Natural killer cell treated with Interleukin-12 subunit alpha and Interleukin-12 subunit beta and Interleukin-15 and Interleukin-18, amount 100 ng/mL, for 72 hours (primary cell): ENCODE data around the gene RPL35. TPM values are rescaled to one million over a fixed set of nuclear protein-coding genes. Genes with fewer than 3 reads are reported as not detected.
A peak's percentile ranks its signal among the peaks of the same experiment; 100 is the strongest.

Experiments
- ATAC-seq, 2 donors: fragments of 150-1000 bp; cut with Tn5 transposase in 1 of 2; sonication (Bioruptor Pico), chemical (Tn5 transposase) in 1 of 2; 2 replicates each; pipeline ENCODE4 v1.10.0; 2021
- DNase-seq: peaks from one replicate; pipeline ENCODE4 v3.0.0; 2022; ENCODE audit warnings: low spot score
- H3K27ac Mint-ChIP-seq, 2 donors: 1 replicate in 1 of 2; 2 replicates in 1 of 2; pipeline ENCODE4 v1.8.0; 2022; ENCODE audit warnings: mixed read lengths in 2 of 2, mild to moderate bottlenecking in 1 of 2, moderate library complexity in 1 of 2
- H3K27me3 Mint-ChIP-seq, 2 donors: 1 replicate in 1 of 2; 2 replicates in 1 of 2; pipeline ENCODE4 v1.8.0; 2022; ENCODE audit warnings: mixed read lengths in 2 of 2
- H3K36me3 Mint-ChIP-seq: one replicate; pipeline ENCODE4 v1.8.0; 2022; ENCODE audit warnings: mixed read lengths
- H3K4me1 Mint-ChIP-seq, 2 donors: 1 replicate in 1 of 2; 2 replicates in 1 of 2; pipeline ENCODE4 v1.8.0; 2022; ENCODE audit warnings: low read depth in 2 of 2, mixed read lengths in 2 of 2, mild to moderate bottlenecking in 1 of 2
- H3K4me3 Mint-ChIP-seq: one replicate; pipeline ENCODE4 v1.8.0; 2022; ENCODE audit warnings: mixed read lengths
- H3K9me3 Mint-ChIP-seq: 2 replicates; pipeline ENCODE4 v1.8.0; 2022; ENCODE audit warnings: mixed read lengths
- total RNA-seq, 2 donors: library from RNA; stranded (reverse); gene quantifications; one replicate each; pipeline ENCODE4 v1.2.3, GENCODE V29; 2022

The RPL35 gene
- total RNA-seq, 2 donors from 2014 or later, result 983 to 1,578 TPM

- no peaks in the 10 kb centered on the region for H3K9me3 Mint-ChIP-seq
- ATAC-seq (peak in 1 of 2 donors; percentile 43), DNase-seq (no peak)
- no peak overlapping the region for H3K27ac Mint-ChIP-seq
- peaks cover 0 to 3% of the 10 kb centered on the region in 2 donors for H3K4me1 Mint-ChIP-seq
- no peaks in the 10 kb centered on the region for H3K36me3 Mint-ChIP-seq
- no peak overlapping the region for H3K4me3 Mint-ChIP-seq
- peaks cover 6 to 8% of the 10 kb centered on the region in 2 donors for H3K27me3 Mint-ChIP-seq
Observed at GRCh38 chr9:124835026-124835557, 26.7 kb downstream of the RPL35 start.

GRCh38 chr9:124834591-124834990 is 27.2 kb downstream of the RPL35 start:
- ATAC-seq (no peak), DNase-seq (no peak)
- Mint-ChIP-seq H3K9me3 (no peaks in the 10 kb centered on the region), H3K27me3 (peaks cover 6 to 8% of the 10 kb centered on the region in 2 donors), H3K36me3 (no peaks in the 10 kb centered on the region), H3K4me1 (peaks cover 0 to 3% of the 10 kb centered on the region in 2 donors), H3K27ac (no peak overlapping the region), H3K4me3 (no peak overlapping the region)

GRCh38 chr9:124831642-124832364 is 30.0 kb downstream of the RPL35 start:
- no peaks in the 10 kb centered on the region for H3K27me3 Mint-ChIP-seq
- H3K4me3 Mint-ChIP-seq, result no peak overlapping the region
- no peak overlapping the region for H3K27ac Mint-ChIP-seq
- no peak for ATAC-seq
- DNase-seq, result no peak
- H3K4me1 Mint-ChIP-seq, result no peaks in the 10 kb centered on the region
- no peaks in the 10 kb centered on the region for H3K36me3 Mint-ChIP-seq
- no peaks in the 10 kb centered on the region for H3K9me3 Mint-ChIP-seq

GRCh38 chr9:124830593-124830992 is 31.2 kb downstream of the RPL35 start:
- Mint-ChIP-seq H3K4me3 (no peak overlapping the region), H3K27ac (no peak overlapping the region), H3K4me1 (no peaks in the 10 kb centered on the region), H3K36me3 (no peaks in the 10 kb centered on the region), H3K27me3 (no peaks in the 10 kb centered on the region), H3K9me3 (no peaks in the 10 kb centered on the region)
- DNase-seq (no peak), ATAC-seq (no peak)

- H3K4me1 Mint-ChIP-seq, result no peaks in the 10 kb centered on the region
Observed at GRCh38 chr9:124829334-124829669, 32.5 kb downstream of the RPL35 start.

GRCh38 chr9:124828489-124829333 is 33.0 kb downstream of the RPL35 start:
- Mint-ChIP-seq H3K9me3 (no peaks in the 10 kb centered on the region), H3K4me3 (no peak overlapping the region), H3K27ac (no peak overlapping the region), H3K4me1 (no peaks in the 10 kb centered on the region), H3K36me3 (no peaks in the 10 kb centered on the region), H3K27me3 (no peaks in the 10 kb centered on the region)
- DNase-seq, result no peak
- ATAC-seq, result no peak

More at GRCh38 chr9:124829334-124829669, 32.5 kb downstream of the RPL35 start:
- no peak for DNase-seq
- no peak overlapping the region for H3K27ac Mint-ChIP-seq
- ATAC-seq, result no peak
- H3K36me3 Mint-ChIP-seq, result no peaks in the 10 kb centered on the region
- no peak overlapping the region for H3K4me3 Mint-ChIP-seq
- no peaks in the 10 kb centered on the region for H3K9me3 Mint-ChIP-seq
- no peaks in the 10 kb centered on the region for H3K27me3 Mint-ChIP-seq

- H3K9me3 Mint-ChIP-seq, result no peaks in the 10 kb centered on the region
Observed at GRCh38 chr9:124820698-124821623, 40.8 kb downstream of the RPL35 start.

GRCh38 chr9:124818431-124819281 is 43.1 kb downstream of the RPL35 start:
- Mint-ChIP-seq H3K27ac (peak overlapping the region in 1 of 2 donors; percentile 9), H3K4me3 (no peak overlapping the region), H3K4me1 (peaks cover 2 to 5% of the 10 kb centered on the region in 2 donors), H3K36me3 (no peaks in the 10 kb centered on the region), H3K27me3 (peaks cover 0 to 2% of the 10 kb centered on the region in 2 donors), H3K9me3 (no peaks in the 10 kb centered on the region)
- DNase-seq (peak; percentile 48), ATAC-seq (no peak)

More at GRCh38 chr9:124820698-124821623, 40.8 kb downstream of the RPL35 start:
- H3K4me3 Mint-ChIP-seq, result no peak overlapping the region
- H3K36me3 Mint-ChIP-seq, result no peaks in the 10 kb centered on the region
- H3K27me3 Mint-ChIP-seq, result peaks cover 0 to 2% of the 10 kb centered on the region in 2 donors
- peak; percentile 34 for DNase-seq
- peak in 1 of 2 donors; percentile 18 for ATAC-seq
- H3K4me1 Mint-ChIP-seq, result peaks cover 2 to 5% of the 10 kb centered on the region in 2 donors
- no peak overlapping the region for H3K27ac Mint-ChIP-seq

GRCh38 chr9:124815601-124816000 is 46.2 kb downstream of the RPL35 start:
- DNase-seq, result no peak
- Mint-ChIP-seq H3K27me3 (peaks cover 0 to 2% of the 10 kb centered on the region in 2 donors), H3K4me1 (peaks cover 4 to 5% of the 10 kb centered on the region in 2 donors), H3K27ac (no peak overlapping the region), H3K9me3 (no peaks in the 10 kb centered on the region), H3K4me3 (no peak overlapping the region), H3K36me3 (no peaks in the 10 kb centered on the region)
- ATAC-seq, result no peak

- no peak for ATAC-seq
- no peak overlapping the region for H3K27ac Mint-ChIP-seq
- peaks cover 0 to 2% of the 10 kb centered on the region in 2 donors for H3K27me3 Mint-ChIP-seq
- H3K4me1 Mint-ChIP-seq, result peaks cover 4 to 5% of the 10 kb centered on the region in 2 donors
- no peaks in the 10 kb centered on the region for H3K9me3 Mint-ChIP-seq
- H3K4me3 Mint-ChIP-seq, result no peak overlapping the region
- no peaks in the 10 kb centered on the region for H3K36me3 Mint-ChIP-seq
- peak; percentile 20 for DNase-seq
Observed at GRCh38 chr9:124814164-124814535, 47.6 kb downstream of the RPL35 start.

GRCh38 chr9:124813501-124814163 is 48.1 kb downstream of the RPL35 start:
- Mint-ChIP-seq H3K4me1 (peaks cover 4 to 5% of the 10 kb centered on the region in 2 donors), H3K36me3 (no peaks in the 10 kb centered on the region), H3K27ac (no peak overlapping the region), H3K27me3 (peaks cover 0 to 2% of the 10 kb centered on the region in 2 donors), H3K4me3 (no peak overlapping the region), H3K9me3 (no peaks in the 10 kb centered on the region)
- DNase-seq, result peak; percentile 23
- no peak for ATAC-seq

- Mint-ChIP-seq H3K27me3 (peaks cover 0 to 1% of the 10 kb centered on the region in 2 donors), H3K27ac (no peak overlapping the region), H3K4me1 (peaks cover under 1 to 3% of the 10 kb centered on the region in 2 donors), H3K36me3 (no peaks in the 10 kb centered on the region), H3K4me3 (no peak overlapping the region), H3K9me3 (no peaks in the 10 kb centered on the region)
- DNase-seq, result no peak
- no peak for ATAC-seq
Observed at GRCh38 chr9:124813041-124813440, 48.7 kb downstream of the RPL35 start.
